Epithelial cell of proximal tubule (primary cell): ENCODE measurements around the gene SHCBP1. TPM values are rescaled to one million over a fixed set of nuclear protein-coding genes. Genes with fewer than 3 reads are reported as not detected.

ENCODE experiments used
- DNase-seq: peaks from one replicate; pipeline ENCODE4 v3.0.0-alpha.2; 2011; ENCODE audit warnings: low read depth
- H3K4me3 ChIP-seq: 2 replicates; pipeline ENCODE4 v1.5.1; 2011; ENCODE audit warnings: low read depth, mild to moderate bottlenecking, low read length
- total RNA-seq: library from RNA; depleted of rRNA; stranded (reverse); fragments of >200 nt; gene quantifications from 2 replicates; pipeline ENCODE4 v1.2.3, GENCODE V29; 2015
- TF ChIP-seq, protein P1 (sequence below): conservative IDR thresholded peaks from 2 replicates; pipeline ENCODE4 v1.5.1; 2012; ENCODE audit warnings: low read depth, mild to moderate bottlenecking, low read length

The SHCBP1 gene
- total RNA-seq, 1 donor from 2014 or later, result 28.9 TPM

DNA sequence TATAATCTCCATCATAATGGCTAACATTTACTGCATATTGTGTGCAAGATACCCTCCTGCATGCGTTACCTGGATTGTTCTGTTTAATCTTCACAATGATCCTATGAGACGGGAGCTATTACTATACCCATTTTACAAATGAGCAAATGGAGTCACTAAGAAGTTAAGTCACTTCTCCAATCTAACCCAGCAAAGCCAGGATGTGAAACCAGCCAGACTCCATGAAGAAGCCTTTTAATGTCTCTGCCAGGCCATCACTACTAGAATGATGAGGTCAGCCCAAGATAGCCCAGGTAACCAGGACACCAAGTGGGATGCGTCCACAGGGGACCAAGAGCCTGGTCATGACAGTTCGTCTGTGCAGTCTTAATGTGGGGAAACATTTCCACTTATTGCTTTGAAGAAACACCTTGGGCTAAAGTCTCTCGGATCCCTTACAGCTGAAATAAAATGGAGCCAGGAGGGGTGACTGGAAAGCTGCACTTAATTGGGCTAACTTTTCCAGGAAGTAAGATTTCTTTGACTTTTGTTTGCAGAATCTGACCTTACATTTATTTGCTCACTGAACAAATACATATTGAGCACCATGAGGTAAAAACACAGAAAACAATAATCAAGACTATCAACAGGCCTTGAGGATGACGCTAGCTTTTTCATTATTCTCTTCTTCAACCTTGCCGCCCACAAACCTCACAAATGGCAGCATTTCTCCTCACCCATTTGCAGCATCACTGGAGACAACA lies 926 bp upstream of the SHCBP1 start:
- H3K4me3 ChIP-seq, result no peak overlapping the region
- TF ChIP-seq, protein P1, sequence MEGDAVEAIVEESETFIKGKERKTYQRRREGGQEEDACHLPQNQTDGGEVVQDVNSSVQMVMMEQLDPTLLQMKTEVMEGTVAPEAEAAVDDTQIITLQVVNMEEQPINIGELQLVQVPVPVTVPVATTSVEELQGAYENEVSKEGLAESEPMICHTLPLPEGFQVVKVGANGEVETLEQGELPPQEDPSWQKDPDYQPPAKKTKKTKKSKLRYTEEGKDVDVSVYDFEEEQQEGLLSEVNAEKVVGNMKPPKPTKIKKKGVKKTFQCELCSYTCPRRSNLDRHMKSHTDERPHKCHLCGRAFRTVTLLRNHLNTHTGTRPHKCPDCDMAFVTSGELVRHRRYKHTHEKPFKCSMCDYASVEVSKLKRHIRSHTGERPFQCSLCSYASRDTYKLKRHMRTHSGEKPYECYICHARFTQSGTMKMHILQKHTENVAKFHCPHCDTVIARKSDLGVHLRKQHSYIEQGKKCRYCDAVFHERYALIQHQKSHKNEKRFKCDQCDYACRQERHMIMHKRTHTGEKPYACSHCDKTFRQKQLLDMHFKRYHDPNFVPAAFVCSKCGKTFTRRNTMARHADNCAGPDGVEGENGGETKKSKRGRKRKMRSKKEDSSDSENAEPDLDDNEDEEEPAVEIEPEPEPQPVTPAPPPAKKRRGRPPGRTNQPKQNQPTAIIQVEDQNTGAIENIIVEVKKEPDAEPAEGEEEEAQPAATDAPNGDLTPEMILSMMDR, result no peak
- no peak for DNase-seq

DNA sequence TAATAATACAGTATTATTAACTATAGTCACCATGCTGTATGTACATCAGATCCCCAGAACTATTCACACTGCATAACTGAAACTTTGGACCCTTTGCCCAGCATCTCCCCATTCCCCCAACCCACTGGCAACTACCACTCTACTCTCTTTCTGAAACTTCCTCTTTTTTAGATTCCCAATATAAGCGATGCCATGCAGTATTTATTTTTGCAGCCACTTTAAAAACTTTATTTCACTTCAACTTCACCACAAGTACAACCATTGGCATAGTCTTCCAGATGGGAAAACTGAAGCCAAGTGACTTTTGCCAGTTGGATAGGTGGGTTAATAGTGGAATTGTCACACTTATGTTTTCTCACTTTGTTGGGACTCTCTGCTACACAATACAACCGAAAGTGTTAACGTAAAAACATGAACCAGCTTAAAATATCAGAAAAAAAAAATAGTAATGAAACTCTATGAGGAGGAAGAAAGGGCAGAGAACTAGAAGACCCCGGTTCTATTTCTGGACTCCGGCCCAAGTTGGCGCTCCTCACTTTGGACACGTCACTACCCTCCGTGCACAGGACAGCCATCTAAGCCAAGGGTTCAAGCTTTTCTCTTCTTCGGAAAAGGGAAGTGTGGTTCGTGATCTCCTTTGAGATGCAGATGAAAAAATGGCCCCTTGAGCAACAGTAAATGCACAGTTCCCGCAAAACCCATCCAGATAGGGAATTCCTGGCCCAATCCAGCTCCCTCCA lies 743 bp downstream of the SHCBP1 start:
- TF ChIP-seq, protein P1, result no peak
- DNase-seq, result no peak
- peak overlapping the region; percentile 93 for H3K4me3 ChIP-seq

DNA sequence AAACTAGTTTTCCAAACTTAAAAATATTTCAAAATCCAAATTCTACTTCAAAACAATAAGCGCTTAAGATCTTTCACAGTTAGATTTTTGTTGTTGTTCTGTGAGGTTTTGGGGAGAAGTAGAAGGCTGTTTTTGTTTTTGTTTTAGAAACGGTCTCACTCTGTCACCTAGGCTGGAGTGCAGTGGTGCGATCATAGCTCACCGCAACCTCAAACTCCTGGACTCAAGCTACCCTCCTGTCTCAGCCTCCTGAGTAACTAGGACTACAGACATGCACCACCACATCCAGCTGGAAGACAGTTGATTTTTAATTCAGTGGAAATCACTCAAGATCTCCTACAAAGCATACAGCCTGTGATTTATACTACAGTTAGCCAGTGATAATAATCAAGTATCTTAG lies 2.7 kb downstream of the SHCBP1 start:
- TF ChIP-seq, protein P1, result no peak
- H3K4me3 ChIP-seq, result no peak overlapping the region
- no peak for DNase-seq

DNA sequence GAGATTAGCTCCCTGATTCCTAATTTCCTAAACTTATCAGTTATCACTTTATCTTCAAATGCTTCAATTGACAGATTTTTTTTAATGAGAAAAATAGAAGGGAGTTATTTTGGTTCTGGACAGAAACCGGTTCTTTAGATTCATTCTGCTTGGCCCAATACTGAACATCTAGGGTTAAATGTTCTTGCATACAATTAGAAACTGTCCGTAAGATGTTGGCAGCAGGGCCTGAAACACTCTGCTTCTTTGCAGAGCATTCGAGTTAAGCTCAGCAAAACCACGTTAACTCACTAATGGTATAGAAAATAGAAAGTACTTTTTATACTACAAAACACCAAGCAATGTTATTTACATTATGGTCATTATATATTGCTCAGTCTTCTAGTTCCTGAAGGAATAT lies 7.2 kb downstream of the SHCBP1 start:
- no peak for DNase-seq
- TF ChIP-seq, protein P1, result no peak

DNA sequence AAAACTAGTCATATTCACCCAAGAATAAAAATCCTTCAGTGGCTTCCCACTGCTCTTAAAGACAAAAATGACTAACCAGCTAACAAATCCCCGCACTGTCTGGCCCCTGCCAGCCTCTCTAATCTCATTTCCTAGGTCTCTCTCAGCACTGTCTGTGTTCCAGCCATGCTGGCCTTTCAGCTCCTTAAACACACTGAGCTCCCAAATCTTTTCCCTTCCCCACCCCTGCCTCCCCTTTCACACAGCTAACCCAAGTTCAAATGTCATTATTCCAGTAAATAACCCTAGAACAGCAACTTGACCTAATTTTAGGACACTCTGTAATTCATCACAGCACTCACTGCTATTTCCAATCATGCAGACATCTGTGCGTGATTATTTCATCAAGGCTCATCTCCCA lies 7.8 kb downstream of the SHCBP1 start:
- DNase-seq, result no peak
- TF ChIP-seq, protein P1, result no peak
- H3K4me3 ChIP-seq, result no peak overlapping the region

More for the DNA sequence above, 7.2 kb downstream of the SHCBP1 start:
- H3K4me3 ChIP-seq, result no peak overlapping the region

DNA sequence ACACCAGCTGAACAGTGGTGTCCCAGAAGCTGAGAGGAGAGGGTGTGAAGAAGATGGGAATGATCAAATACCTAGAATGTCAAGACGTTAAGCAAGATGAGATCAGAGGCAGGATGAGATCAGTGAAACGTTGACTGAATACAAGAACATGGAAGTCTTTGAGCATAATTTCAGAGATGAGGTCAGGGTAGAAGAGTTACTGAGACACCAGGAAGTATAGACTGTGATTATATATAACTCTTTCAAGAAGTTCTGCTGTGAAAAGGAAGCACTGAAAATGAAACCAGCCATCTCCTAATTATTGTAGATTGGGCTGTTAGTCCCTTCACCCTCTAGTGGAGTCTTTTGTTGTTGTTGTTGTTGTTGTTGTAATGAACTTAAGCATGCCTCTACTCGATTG lies 9.1 kb downstream of the SHCBP1 start:
- DNase-seq, result no peak
- no peak overlapping the region for H3K4me3 ChIP-seq
- TF ChIP-seq, protein P1, result no peak
